Gastroesophageal sphincter (tissue), 3 donors: ENCODE data around the gene POTEH.
"Not testable (repeated sequence)": the region's sequence is repeated elsewhere in the genome, so short reads cannot be mapped to it uniquely, and the experiment has no call there.

Experiments
- CTCF ChIP-seq, 4 experiments: fragments of 200-600 bp in 2 of 4; fragments of 450-650 bp in 2 of 4; sonication (generic) in 1 of 4; IDR thresholded peaks; one replicate each; pipeline ENCODE4 v1.5.1; 2017 to 2019; ENCODE audit warnings: antibody characterized with exemption in 4 of 4, mild to moderate bottlenecking in 2 of 4, moderate library complexity in 2 of 4
- EP300 ChIP-seq: sonication (generic); formaldehyde crosslinking; IDR thresholded peaks from one replicate; pipeline ENCODE4 v1.6.1; 2017; ENCODE audit warnings: antibody characterized with exemption, mild to moderate bottlenecking
- POLR2A ChIP-seq, 2 donors: fragments of 450-650 bp; IDR thresholded peaks; one replicate each; pipeline ENCODE4 v1.6.1; 2017; ENCODE audit warnings: antibody characterized with exemption in 2 of 2, mild to moderate bottlenecking in 2 of 2, moderate library complexity in 1 of 2

GRCh38 chr22:15689749-15690125 lies at the start of gene POTEH:
- not testable (repeated sequence) for TF ChIP-seq CTCF (IDR thresholded peaks at IDR 0.05); POLR2A (IDR thresholded peaks at IDR 0.05); EP300
